GM10847 (cell line): ENCODE measurements around the gene INHA.

Experiments
- POLR2A ChIP-seq: IDR thresholded peaks from 2 replicates; pipeline ENCODE4 v1.6.1; 2011; ENCODE audit not compliant: insufficient read length; ENCODE audit errors: extremely low read depth

The INHA gene

DNA sequence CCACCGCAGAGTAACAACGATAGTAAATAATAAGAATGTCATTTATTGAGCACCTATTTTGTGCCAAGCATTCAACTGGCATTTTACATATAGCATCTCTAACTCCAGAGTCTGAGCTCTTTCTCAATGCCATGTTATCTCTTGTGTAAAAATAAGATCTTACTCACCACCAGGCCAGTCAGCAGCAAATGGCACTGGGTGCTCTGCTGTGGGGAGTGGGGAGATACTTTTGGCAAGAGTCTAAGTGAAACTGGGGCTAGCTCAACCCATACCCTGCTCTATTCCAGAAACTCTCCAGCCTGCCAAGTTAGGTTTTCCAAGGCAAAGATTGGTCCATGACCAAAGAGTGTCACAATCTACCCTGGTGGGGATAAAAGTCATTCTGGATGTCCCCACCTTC is 50.4 kb downstream of the INHA start:
- no peak for TF ChIP-seq POLR2A

DNA sequence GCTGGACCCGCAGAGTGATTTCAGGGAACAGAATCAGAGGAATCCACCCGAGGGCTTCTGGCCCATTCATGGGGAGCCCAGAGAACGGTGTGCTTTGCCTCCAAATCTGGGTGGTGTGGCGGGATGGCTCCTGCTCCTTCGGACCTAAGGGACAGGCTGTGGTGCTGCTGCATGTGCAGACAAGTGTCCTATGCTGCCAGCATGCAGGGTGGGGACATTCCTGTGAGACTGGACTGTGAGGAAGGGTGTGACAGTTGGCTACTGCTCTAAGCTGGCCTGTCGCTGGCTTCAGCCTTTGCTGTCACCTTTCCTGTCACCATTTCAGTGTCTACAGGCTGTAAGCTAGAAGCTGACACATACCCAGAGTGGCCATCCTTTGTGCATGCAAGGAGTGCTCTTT is 52.5 kb downstream of the INHA start:
- no peak for TF ChIP-seq POLR2A

DNA sequence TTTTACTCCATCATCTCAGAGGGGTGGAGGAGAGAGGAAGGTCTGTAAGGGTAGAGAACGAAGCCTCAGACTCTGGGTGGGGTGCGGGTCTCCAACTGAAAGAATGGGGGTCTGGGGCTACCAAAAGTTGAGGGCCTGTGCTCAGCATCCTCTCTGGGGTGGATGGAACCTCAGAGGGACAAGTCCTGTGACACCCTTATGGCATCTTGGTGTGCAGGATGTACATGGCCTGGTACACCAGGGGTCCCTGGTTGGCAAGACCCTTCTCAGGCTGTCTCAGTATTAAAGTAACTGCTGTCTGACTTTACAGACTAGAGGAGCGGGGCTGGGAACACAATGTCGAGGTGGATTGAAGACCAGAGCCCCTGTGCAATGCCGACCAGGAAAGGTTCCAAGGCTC is 53.1 kb downstream of the INHA start:
- TF ChIP-seq POLR2A, result no peak
